ENCODE results near the gene RAB3C. TPM values are rescaled to one million over a fixed set of nuclear protein-coding genes. Genes with fewer than 3 reads are reported as not detected.

RAB3C gene
- total RNA-seq, 2 experiments from 2014 or later: not detected

- intact Hi-C loops (cut with micrococcal nuclease): no loop called here
- Mint-ChIP-seq H3K36me3 (ENCODE audit: low read depth) (no peaks in the 10 kb centered on the region), H3K9me3 (no peaks in the 10 kb centered on the region), H3K27me3 (ENCODE audit: low read depth) (no peaks in the 10 kb centered on the region), H3K4me1 (ENCODE audit: low read depth) (no peaks in the 10 kb centered on the region), H3K4me3 (no peak overlapping the region), H3K27ac (no peak overlapping the region)
- DNase-seq: no peak
- CTCF ChIA-PET: no interaction called here
These were observed 84.0 kb downstream of the RAB3C start for GRCh38 chr5:58666598-58667581.

GRCh38 chr5:58670582-58670981 lies 87.7 kb downstream of the RAB3C start:
- no peaks in the 10 kb centered on the region for H3K36me3 Mint-ChIP-seq (ENCODE audit: low read depth)
- CTCF ChIA-PET: no interaction called here
- DNase-seq: no peak
- H3K9me3 Mint-ChIP-seq: no peaks in the 10 kb centered on the region
- no peak overlapping the region for H3K27ac Mint-ChIP-seq
- H3K4me1 Mint-ChIP-seq (ENCODE audit: low read depth): no peaks in the 10 kb centered on the region
- intact Hi-C loops (cut with micrococcal nuclease): no loop called here
- no peak overlapping the region for H3K4me3 Mint-ChIP-seq
- H3K27me3 Mint-ChIP-seq (ENCODE audit: low read depth): no peaks in the 10 kb centered on the region

- no peak for DNase-seq
- H3K4me1 Mint-ChIP-seq (ENCODE audit: low read depth): no peaks in the 10 kb centered on the region
- no peaks in the 10 kb centered on the region for H3K36me3 Mint-ChIP-seq (ENCODE audit: low read depth)
- H3K4me3 Mint-ChIP-seq: no peak overlapping the region
- CTCF ChIA-PET: no interaction called here
- H3K9me3 Mint-ChIP-seq: no peaks in the 10 kb centered on the region
- intact Hi-C loops (cut with micrococcal nuclease): no loop called here
- no peak overlapping the region for H3K27ac Mint-ChIP-seq
- H3K27me3 Mint-ChIP-seq (ENCODE audit: low read depth): no peaks in the 10 kb centered on the region
These were observed 88.3 kb downstream of the RAB3C start for GRCh38 chr5:58671155-58671554.

- CTCF ChIA-PET: no interaction called here
- H3K4me3 Mint-ChIP-seq: no peak overlapping the region
- H3K36me3 Mint-ChIP-seq (ENCODE audit: low read depth): no peaks in the 10 kb centered on the region
- DNase-seq: no peak
- no peaks in the 10 kb centered on the region for H3K4me1 Mint-ChIP-seq (ENCODE audit: low read depth)
- H3K27ac Mint-ChIP-seq: no peak overlapping the region
- H3K27me3 Mint-ChIP-seq (ENCODE audit: low read depth): no peaks in the 10 kb centered on the region
- H3K9me3 Mint-ChIP-seq: no peaks in the 10 kb centered on the region
- intact Hi-C loops (cut with micrococcal nuclease): no loop called here
These were observed 89.6 kb downstream of the RAB3C start for GRCh38 chr5:58672521-58672920.

- no peak overlapping the region for H3K27ac Mint-ChIP-seq
- intact Hi-C loops (cut with micrococcal nuclease): no loop called here
These were observed 91.2 kb downstream of the RAB3C start for GRCh38 chr5:58674070-58674469.

GRCh38 chr5:58674711-58675110 lies 91.8 kb downstream of the RAB3C start:
- no peaks in the 10 kb centered on the region for H3K36me3 Mint-ChIP-seq (ENCODE audit: low read depth)
- H3K27ac Mint-ChIP-seq: no peak overlapping the region
- no peaks in the 10 kb centered on the region for H3K27me3 Mint-ChIP-seq (ENCODE audit: low read depth)
- DNase-seq: no peak
- CTCF ChIA-PET: no interaction called here
- intact Hi-C loops (cut with micrococcal nuclease): no loop called here
- H3K9me3 Mint-ChIP-seq: no peaks in the 10 kb centered on the region
- H3K4me3 Mint-ChIP-seq: no peak overlapping the region
- H3K4me1 Mint-ChIP-seq (ENCODE audit: low read depth): no peaks in the 10 kb centered on the region

More at GRCh38 chr5:58674070-58674469, 91.2 kb downstream of the RAB3C start:
- Mint-ChIP-seq H3K27me3 (ENCODE audit: low read depth) (no peaks in the 10 kb centered on the region), H3K4me3 (no peak overlapping the region), H3K9me3 (no peaks in the 10 kb centered on the region), H3K4me1 (ENCODE audit: low read depth) (no peaks in the 10 kb centered on the region), H3K36me3 (ENCODE audit: low read depth) (no peaks in the 10 kb centered on the region)
- no peak for DNase-seq
- CTCF ChIA-PET: no interaction called here

GRCh38 chr5:58675341-58675740 lies 92.5 kb downstream of the RAB3C start:
- no peaks in the 10 kb centered on the region for H3K4me1 Mint-ChIP-seq (ENCODE audit: low read depth)
- H3K4me3 Mint-ChIP-seq: no peak overlapping the region
- CTCF ChIA-PET: no interaction called here
- no peak overlapping the region for H3K27ac Mint-ChIP-seq
- intact Hi-C loops (cut with micrococcal nuclease): no loop called here
- H3K36me3 Mint-ChIP-seq (ENCODE audit: low read depth): no peaks in the 10 kb centered on the region
- DNase-seq: no peak
- no peaks in the 10 kb centered on the region for H3K9me3 Mint-ChIP-seq
- no peaks in the 10 kb centered on the region for H3K27me3 Mint-ChIP-seq (ENCODE audit: low read depth)

- H3K4me3 Mint-ChIP-seq: no peak overlapping the region
- intact Hi-C loops (cut with micrococcal nuclease): no loop called here
- no peaks in the 10 kb centered on the region for H3K4me1 Mint-ChIP-seq (ENCODE audit: low read depth)
- DNase-seq: no peak
- H3K9me3 Mint-ChIP-seq: no peaks in the 10 kb centered on the region
- no peaks in the 10 kb centered on the region for H3K36me3 Mint-ChIP-seq (ENCODE audit: low read depth)
- CTCF ChIA-PET: interaction anchor here (1.2 kb wide), 1 partner anchor 34 kb away, joined by 3 read pairs; no protein-coding TSS in a partner anchor
- H3K27me3 Mint-ChIP-seq (ENCODE audit: low read depth): no peaks in the 10 kb centered on the region
- H3K27ac Mint-ChIP-seq: no peak overlapping the region
These were observed 94.8 kb downstream of the RAB3C start for GRCh38 chr5:58677650-58678049.

- DNase-seq: no peak
- CTCF ChIA-PET: no interaction called here
- H3K9me3 Mint-ChIP-seq: no peaks in the 10 kb centered on the region
- H3K27me3 Mint-ChIP-seq (ENCODE audit: low read depth): peaks cover 2% of the 10 kb centered on the region
- intact Hi-C loops (cut with micrococcal nuclease): no loop called here
- no peaks in the 10 kb centered on the region for H3K4me1 Mint-ChIP-seq (ENCODE audit: low read depth)
- no peak overlapping the region for H3K4me3 Mint-ChIP-seq
- H3K27ac Mint-ChIP-seq: no peak overlapping the region
- no peaks in the 10 kb centered on the region for H3K36me3 Mint-ChIP-seq (ENCODE audit: low read depth)
These were observed 97.6 kb downstream of the RAB3C start for GRCh38 chr5:58680503-58680902.

GRCh38 chr5:58681943-58682342 lies 99.1 kb downstream of the RAB3C start:
- intact Hi-C loops (cut with micrococcal nuclease): no loop called here
- H3K27ac Mint-ChIP-seq: no peak overlapping the region
- no peaks in the 10 kb centered on the region for H3K9me3 Mint-ChIP-seq
- DNase-seq: no peak
- no peak overlapping the region for H3K4me3 Mint-ChIP-seq
- peaks cover 2% of the 10 kb centered on the region for H3K27me3 Mint-ChIP-seq (ENCODE audit: low read depth)
- CTCF ChIA-PET: no interaction called here
- no peaks in the 10 kb centered on the region for H3K36me3 Mint-ChIP-seq (ENCODE audit: low read depth)
- no peaks in the 10 kb centered on the region for H3K4me1 Mint-ChIP-seq (ENCODE audit: low read depth)

- no peak overlapping the region for H3K27ac Mint-ChIP-seq
- no peaks in the 10 kb centered on the region for H3K9me3 Mint-ChIP-seq
- no peaks in the 10 kb centered on the region for H3K36me3 Mint-ChIP-seq (ENCODE audit: low read depth)
- no peak overlapping the region for H3K4me3 Mint-ChIP-seq
- H3K4me1 Mint-ChIP-seq (ENCODE audit: low read depth): no peaks in the 10 kb centered on the region
- intact Hi-C loops (cut with micrococcal nuclease): no loop called here
- CTCF ChIA-PET: no interaction called here
- peaks cover 2% of the 10 kb centered on the region for H3K27me3 Mint-ChIP-seq (ENCODE audit: low read depth)
- no peak for DNase-seq
These were observed 100.7 kb downstream of the RAB3C start for GRCh38 chr5:58683567-58683966.

- Mint-ChIP-seq H3K27me3 (ENCODE audit: low read depth) (peaks cover 2% of the 10 kb centered on the region), H3K27ac (no peak overlapping the region), H3K4me1 (ENCODE audit: low read depth) (no peaks in the 10 kb centered on the region), H3K36me3 (ENCODE audit: low read depth) (no peaks in the 10 kb centered on the region), H3K9me3 (no peaks in the 10 kb centered on the region), H3K4me3 (no peak overlapping the region)
- CTCF ChIA-PET: no interaction called here
- DNase-seq: no peak
- intact Hi-C loops (cut with micrococcal nuclease): no loop called here
These were observed 104.2 kb downstream of the RAB3C start for GRCh38 chr5:58687079-58687478.

- DNase-seq: no peak
- Mint-ChIP-seq H3K4me3 (no peak overlapping the region), H3K4me1 (ENCODE audit: low read depth) (no peaks in the 10 kb centered on the region), H3K27me3 (ENCODE audit: low read depth) (peaks cover 2% of the 10 kb centered on the region), H3K27ac (no peak overlapping the region), H3K9me3 (no peaks in the 10 kb centered on the region), H3K36me3 (ENCODE audit: low read depth) (no peaks in the 10 kb centered on the region)
- intact Hi-C loops (cut with micrococcal nuclease): no loop called here
- CTCF ChIA-PET: no interaction called here
These were observed 104.7 kb downstream of the RAB3C start for GRCh38 chr5:58687595-58687994.

Measured in activated naive CD4-positive, alpha-beta T cell treated with anti-CD3 and anti-CD28 coated beads for 36 hours (primary cell).